AG09309 (cell line): ENCODE data around the gene TOMM34.

ENCODE experiments used
- DNase-seq: peaks from one replicate; pipeline ENCODE4 v3.0.0-alpha.2; 2010; ENCODE audit warnings: low read depth
- H3K4me3 ChIP-seq: 2 replicates; pipeline ENCODE4 v1.5.1; 2011; ENCODE audit warnings: mild to moderate bottlenecking, low read depth, low read length, moderate library complexity; ENCODE audit not compliant: control insufficient read depth
- CTCF ChIP-seq: IDR thresholded peaks from 2 replicates; pipeline ENCODE4 v1.5.1; 2011; ENCODE audit warnings: mild to moderate bottlenecking, low read depth, low read length, inconsistent platforms; ENCODE audit not compliant: insufficient read depth, control insufficient read depth; ENCODE audit errors: missing control alignments

Gene TOMM34

DNA sequence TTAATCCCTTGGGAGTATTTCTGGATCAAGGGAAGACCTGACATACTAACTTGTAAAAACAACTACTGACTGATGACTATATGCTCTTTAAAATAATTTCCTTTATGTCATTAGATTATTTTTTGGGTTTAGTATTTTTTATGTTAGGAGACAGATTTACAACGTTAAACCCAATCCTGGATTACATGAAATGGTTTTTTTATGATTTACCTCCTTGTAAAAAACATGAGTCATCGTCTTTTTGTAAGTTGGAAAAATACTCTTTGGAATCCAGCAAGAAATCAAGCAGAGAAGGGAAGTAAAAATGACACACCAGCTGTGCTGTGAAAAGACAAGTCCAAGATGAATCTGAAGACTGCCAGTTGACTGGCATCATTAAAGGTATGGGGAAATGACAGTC lies 12.9 kb upstream of the TOMM34 start:
- peak; percentile 81 for DNase-seq
- no peak for TF ChIP-seq CTCF
- no peak overlapping the region for H3K4me3 ChIP-seq

DNA sequence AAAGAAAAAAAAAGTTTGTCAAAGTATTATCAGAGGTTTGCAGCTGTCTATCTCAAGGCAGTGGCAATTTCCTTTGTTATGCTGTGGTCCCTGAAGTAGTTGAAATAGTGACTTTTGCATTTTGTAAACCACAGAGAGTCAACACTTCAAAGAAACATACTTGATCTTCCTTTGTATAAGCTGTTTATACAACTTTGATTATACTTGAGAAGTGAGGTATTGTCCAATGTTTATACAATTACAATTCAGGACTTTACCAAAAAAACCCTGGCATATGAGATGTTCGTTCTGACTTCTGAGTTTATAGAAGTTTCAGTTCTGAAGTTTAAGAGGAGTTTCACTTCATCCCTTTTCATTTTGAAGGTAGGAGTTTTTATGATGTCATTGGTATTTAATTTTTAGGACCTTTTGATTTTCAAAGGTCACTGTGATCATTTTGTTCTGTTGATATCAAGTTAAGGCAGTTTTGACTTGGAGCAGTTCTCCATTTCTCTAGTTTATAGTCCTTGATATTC lies 10.1 kb upstream of the TOMM34 start:
- TF ChIP-seq CTCF = no peak
- no peak overlapping the region for H3K4me3 ChIP-seq
- no peak for DNase-seq

DNA sequence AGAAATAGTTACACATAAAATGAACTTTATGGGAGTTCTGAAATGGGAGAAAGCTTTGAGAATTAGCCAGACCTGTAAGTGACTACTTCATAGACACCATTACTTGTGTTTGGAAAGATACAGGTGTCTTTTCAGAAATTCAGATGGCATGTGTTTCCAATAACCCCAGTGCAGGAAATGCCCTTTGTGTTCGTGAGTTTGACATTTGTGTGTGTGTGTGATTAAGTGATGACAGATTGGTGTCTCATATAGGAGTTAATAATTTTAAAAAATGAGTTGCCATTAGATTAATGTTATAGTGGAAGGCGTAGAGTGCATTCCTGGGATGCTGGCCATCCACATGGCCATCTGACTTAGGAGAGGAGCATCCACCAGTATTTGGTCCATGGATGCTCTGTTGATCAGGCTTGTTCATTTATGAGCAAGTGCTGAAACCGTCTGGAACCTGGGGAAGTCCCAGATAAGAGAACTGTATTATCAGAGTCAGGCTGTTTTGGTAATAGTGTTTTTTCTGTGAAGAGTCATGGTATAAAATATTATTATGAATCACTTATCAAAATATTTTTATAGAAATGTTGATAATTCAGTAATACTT lies 9.2 kb upstream of the TOMM34 start:
- no peak for TF ChIP-seq CTCF
- no peak for DNase-seq
- no peak overlapping the region for H3K4me3 ChIP-seq

DNA sequence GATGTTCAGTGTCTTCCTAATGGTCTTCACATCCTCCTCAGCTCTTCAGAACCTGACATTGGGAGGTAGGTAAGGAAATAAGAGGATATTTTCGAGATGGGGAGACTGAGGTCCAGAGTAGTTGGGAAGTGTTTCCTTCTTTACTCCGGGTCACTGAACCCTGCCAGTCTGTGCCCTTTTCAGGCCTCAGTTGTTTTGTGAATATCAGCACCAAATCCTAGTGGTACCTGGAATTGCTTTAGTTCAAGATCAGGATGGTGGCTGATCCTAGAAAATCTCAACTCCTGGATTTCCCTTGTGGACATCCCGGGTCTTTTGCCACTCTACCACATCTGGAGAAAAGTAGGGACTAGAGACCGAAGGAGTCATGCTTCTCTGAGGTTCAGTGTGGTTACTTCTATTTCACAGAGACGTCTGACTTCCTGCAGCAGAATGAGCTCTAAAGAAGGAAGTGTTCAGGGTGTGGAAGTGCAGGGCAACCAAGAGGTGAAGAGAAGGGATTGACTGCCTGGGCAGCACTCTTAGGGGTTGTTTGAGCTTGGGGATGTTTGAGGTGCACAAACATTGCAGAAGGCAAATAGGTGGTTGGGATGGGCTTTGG lies 7.1 kb upstream of the TOMM34 start:
- no peak for TF ChIP-seq CTCF
- no peak for DNase-seq

DNA sequence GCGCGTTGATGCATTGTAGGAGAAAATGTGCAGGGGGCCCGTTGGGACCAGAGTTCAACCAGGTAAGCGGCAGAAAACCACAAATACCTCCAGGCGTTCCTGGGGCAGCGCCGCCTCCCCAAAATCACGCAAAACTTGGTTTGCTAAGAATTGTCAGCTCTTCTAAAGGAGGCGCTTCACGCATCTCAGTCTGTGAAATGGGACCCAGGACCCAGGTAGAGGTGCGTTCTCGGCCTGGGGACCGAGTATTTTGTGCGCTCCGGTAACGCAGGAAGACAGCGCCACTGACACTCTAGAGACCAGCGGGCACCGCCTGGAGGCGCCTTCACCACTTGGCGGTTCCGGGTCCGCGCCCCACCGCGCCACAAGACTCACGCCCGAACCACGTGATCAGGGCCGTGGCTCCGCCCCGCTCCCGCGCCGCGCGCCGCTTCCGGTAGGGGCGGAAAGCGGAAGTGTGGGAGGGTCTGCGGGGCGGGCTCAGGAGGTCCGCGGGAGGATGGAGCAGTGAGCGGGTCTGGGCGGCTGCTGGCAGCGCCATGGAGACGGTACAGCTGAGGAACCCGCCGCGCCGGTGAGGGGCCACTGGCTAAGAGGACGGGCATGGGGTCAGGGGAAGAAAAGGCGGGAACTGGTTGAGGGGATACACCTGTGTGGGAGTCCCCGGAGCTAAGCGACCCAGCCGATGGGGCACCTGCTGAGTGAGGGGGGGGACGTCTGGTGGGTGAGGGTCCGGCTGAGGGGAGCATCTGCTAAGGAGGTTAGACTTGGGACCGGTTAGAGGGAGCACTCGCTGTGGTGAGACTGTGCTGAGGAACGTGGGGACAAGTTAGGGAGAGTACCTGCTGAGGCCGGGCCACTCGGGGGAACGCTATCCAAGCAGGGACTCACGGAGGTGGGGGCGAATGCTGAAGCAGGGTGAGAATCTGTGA lies 6.1 kb upstream of the TOMM34 start, which contains the start of gene STK4:
TSS of gene STK4 (plus strand) at position 483 of the 932 bp plus-strand sequence. CDS start at position 540, 57 bp downstream.
- peak; percentile 48 for TF ChIP-seq CTCF
- H3K4me3 ChIP-seq = peak within 1 kb of the TSS; percentile 72
- DNase-seq = peak; percentile 35

More for the DNA sequence above, 7.1 kb upstream of the TOMM34 start:
- peak overlapping the region; percentile 72 for H3K4me3 ChIP-seq

DNA sequence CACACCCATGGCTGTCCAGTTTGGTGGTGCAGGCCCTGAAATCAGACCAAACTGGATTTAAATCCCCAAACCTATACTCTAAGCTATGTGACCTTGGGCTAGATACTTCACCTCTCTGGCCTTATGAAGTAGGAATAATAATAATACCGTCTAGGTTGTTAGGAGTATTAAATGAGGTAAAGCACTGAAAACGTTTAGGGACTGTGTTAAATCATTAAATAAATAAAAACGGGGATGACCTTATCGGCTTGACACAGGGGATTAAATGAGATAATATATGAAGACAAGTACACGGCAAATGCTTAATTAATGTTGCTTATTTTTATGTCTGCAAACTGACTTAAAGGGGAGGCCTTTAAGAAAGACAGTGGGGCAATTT lies 5.4 kb upstream of the TOMM34 start:
- H3K4me3 ChIP-seq = peak overlapping the region; percentile 72
- no peak for DNase-seq
- TF ChIP-seq CTCF = no peak
